Activated T-helper 1 cell treated with anti-CD3 and anti-CD28 coated beads, Interleukin-2, amount 50 U/mL, for 16 hours (primary cell): Measurements from ENCODE around the gene TAS2R41.
"Not testable (repeated sequence)": the region's sequence is repeated elsewhere in the genome, so short reads cannot be mapped to it uniquely, and the experiment has no call there.

Experiments
- DNase-seq, 2 donors: peaks; one replicate each; pipeline ENCODE4 v3.0.0-alpha.2; 2020; ENCODE audit warnings: low read depth in 1 of 2, low spot score in 1 of 2

The TAS2R41 gene

GRCh38 chr7:143455942-143456341 lies 21.7 kb upstream of the TAS2R41 start:
- no peak for DNase-seq

GRCh38 chr7:143456992-143457793 lies 20.5 kb upstream of the TAS2R41 start:
- no peak for DNase-seq

DNA sequence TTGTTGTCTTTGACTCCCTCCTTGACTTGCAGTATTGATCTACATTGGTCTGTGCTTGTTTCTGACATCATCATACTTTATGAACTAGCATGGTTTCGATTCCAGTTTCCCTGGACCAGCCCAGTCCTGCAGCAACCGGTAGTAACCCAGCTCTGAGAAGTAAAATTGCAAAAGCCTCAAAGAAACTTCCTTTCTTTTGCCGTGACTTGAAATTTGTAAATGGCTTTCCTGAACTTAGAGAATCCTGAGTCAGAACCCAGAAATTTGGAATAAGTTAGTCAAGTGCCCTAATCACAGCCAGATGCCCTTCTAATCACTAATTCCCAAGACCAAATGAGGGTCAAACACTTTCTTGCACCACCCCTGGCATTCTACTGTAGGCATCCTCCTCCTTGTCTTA lies 19.4 kb upstream of the TAS2R41 start:
- no peak for DNase-seq

- no peak for DNase-seq
Observed at GRCh38 chr7:143458681-143459080, 19.0 kb upstream of the TAS2R41 start.

- DNase-seq: no peak
Observed at GRCh38 chr7:143459359-143459758, 18.3 kb upstream of the TAS2R41 start.

DNA sequence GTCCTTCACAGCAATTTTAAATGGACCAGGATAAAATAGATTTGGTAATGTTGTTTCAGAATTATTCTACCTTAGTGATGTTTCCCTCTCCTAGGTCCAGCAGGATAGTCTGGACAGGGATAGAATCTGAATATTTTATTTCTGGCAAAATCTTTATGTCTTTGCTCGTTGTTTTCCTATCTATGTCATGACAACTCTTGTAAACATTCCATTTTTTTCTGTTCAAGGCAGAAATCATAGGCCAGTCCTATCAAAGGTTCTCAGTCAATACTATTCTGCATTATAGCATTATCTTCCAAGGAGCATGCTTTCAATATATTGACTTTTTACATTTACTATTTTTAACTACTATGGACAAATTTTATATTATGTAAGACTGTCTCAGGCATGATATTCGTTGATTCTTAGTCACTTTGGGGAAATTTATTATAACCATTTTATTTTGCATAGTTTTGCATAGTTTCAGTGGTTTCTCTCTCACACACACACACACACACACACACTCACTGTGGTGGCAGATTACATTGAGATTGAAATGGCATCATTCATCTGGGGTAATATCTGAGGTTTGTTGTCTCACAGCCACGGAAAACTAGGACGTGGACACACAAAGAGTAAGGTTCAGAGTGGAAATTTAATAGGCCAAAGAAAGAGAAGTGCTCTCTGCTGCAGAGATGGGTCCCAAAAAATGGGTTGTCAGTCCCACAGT lies 17.2 kb upstream of the TAS2R41 start:
- DNase-seq: no peak

DNA sequence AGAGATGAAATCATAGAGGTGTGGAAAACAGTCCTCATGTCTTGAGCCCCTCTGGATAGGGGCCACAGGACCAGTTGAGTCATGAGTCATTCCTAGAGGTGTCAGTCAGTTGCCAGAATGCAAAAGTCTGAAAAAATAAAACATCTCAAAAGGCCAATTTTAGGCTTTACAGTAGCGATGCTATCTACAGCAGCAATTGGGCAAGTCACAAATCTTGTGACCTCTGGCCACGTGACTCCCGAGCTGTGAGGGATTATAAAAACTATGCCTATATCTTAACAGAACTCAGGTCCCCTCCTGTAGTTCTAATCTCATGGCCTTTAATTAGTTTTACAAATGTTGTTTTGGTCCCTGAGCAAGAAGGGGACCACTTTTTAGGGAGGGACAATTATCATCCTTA lies 15.6 kb upstream of the TAS2R41 start:
- DNase-seq: no peak

DNA sequence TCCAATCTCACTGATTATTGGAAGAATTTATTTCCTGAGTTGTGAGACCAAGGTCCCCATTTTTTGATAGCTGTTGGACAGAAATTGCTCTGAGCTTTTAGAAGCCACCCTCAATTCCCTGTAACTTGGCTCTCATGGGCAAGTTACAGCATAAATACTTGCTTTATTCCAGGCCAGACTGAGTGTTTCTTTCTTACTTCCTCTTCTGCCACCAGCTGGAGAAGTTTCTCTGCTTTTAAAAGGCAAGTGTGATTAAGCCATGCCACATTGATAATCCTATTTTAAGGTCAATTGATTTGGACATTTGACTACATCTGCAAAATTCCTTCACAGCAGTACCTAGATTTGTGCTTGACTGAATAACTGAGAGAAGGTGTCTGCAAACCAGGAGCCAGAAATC lies 14.1 kb upstream of the TAS2R41 start:
- no peak for DNase-seq

DNA sequence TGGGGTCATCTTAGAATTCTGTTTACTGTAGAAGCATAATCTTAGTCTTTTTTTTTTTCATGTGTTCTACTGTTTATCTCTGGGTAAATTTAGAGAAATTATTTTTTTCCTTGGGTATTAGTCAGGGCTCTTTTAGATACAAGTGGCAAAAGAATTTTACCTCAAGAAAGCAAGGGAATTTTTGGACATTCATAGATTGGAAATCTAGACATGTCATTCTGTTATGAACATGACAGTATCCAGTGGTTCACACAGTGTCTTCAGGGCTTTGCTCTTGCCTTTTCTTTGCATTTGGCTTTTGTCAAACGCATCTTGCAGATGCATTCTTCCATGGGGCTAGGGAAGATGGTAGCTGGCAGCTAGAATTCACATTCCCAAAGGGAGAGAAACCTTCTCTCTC lies 13.7 kb upstream of the TAS2R41 start:
- DNase-seq: no peak

DNA sequence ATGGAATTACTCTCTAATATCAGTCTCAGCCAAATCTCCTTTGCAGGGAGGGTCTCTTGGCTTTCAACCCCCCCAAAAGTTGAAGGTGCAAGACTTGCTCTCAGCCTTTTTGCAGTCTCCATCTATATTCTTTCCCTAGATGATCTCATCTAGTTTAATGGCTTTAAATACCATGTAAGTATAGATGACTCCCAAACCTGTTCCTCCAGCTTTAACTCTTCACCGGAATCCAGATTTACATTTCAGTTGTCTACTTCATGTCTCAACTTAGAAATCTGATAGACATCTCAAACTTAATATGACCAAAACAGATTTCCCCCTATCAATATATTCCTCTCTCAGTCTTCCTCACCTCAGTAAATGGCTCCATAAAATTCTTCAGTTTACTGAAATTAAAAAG lies 9.9 kb upstream of the TAS2R41 start:
- no peak for DNase-seq

DNA sequence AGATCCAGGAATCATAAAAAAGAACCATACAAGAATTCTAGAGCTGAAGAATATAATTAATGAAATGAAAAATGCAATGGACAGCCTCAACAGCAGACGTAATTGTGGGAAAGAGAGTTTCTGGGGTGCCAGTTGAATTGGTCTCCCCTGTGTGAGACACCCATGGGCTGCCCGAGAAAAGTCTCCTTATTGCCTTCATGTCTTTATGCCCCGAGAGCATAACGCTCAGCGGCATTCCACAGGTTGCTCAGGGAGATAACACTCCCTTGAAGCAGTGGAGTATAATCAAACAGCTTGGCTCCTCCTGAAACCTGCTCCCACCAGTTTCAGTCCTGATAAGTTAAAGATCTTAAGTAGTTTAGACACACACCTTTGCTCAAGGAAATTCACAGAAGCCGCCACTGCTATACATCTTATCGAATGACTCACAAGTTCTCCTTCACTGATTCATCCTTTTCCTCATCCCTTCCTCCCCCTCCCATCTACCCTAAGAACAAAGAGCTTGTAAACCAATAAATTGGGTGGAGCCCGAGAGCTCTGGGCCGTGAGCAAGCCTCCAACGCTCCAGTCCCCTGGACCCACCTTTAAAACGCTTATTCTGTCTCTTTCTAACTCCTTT lies 5.5 kb upstream of the TAS2R41 start:
- not testable (repeated sequence) for DNase-seq

DNA sequence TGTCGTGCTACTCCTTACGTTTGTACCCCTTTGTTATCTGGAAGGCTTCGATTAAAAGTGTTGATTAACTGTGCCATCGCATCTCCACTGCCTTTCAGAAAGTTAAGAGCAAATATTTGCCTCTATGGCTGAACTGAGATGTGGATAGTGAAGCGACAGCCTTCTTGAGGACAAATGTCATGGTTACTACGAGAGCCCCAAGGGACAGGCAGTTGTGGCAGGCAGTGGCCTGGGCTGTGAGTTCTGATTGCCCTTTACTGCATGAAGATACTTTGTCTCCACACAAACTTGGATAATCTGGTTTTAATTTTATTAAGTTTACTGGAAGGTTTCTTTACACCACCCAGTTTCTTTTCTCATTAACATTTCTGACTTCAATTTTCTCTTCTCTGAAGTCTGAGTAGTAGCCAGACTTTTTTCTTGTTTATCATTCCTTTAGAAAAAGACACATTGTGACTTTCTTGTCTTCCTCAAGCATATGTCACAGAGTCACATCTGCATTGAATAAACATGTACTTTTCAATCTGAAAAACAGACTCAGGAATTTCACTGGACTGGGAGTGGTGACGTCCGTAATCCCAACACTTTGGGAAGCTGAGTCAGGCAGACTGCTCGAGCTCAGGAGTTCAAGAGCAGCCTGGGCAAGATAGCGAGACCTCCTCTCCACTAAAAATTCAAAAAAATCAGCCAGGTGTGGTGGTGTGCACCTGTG lies 1.5 kb downstream of the TAS2R41 start:
- DNase-seq: no peak

DNA sequence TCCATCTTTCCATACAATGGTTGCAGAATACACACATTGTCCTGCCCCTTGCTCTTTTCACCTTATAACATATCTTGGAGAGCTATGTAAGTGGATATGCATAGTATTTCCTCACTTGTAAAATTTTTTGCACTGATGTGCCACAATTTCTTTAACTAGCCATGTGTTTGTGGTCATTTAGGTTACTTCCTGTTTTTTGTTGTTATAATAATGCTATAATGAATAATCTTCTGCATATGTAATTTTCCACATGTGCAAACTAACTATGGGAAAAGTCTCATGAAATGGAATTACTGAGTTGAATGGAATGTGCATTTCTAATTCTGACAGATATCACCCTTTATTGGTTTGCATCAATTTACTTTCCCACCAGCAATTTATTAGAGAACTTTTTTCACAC lies 2.8 kb downstream of the TAS2R41 start:
- no peak for DNase-seq

GRCh38 chr7:143484119-143484518 lies 6.4 kb downstream of the TAS2R41 start:
- DNase-seq: no peak

GRCh38 chr7:143485094-143485493 lies 7.4 kb downstream of the TAS2R41 start:
- no peak for DNase-seq

- no peak for DNase-seq
Observed at GRCh38 chr7:143485500-143485899, 7.8 kb downstream of the TAS2R41 start.

DNA sequence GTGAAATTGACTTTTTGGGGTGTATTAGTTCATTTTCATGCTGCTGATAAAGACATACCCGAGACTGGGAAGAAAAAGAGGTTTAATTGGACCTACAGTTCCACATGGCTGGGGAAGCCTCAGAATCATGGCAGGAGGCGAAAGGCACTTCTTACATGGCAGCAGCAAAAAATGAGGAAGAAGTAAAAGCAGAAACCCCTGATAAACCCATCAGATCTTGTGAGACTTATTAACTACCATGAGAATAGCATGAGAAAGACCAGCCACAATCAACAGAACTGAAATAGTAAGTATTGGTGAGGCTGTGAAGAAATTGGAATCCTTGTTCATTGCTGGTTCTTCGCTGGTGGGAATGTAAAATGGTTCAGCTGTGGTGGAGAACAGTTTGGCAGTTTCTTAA lies 8.6 kb downstream of the TAS2R41 start:
- DNase-seq: not testable (repeated sequence)

DNA sequence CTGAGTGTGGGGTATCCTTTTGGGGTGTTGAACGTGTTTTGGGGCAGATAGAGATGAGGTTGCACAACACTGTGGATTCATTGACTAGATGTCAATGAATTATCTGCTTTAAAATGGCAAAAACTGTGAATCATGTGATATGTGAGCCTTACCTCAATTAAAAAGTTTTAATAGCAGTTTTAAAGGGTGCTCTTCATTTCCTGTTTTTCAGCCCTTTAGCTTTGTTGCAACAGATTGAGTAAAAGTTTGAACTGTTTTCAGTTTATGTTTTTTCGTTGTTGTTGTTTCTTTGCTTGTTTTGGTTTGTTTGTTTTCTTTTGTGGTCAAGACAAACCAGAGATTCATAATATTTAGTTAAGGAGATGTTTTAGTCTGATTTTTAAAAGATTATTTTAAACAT lies 9.4 kb downstream of the TAS2R41 start:
- no peak for DNase-seq

DNA sequence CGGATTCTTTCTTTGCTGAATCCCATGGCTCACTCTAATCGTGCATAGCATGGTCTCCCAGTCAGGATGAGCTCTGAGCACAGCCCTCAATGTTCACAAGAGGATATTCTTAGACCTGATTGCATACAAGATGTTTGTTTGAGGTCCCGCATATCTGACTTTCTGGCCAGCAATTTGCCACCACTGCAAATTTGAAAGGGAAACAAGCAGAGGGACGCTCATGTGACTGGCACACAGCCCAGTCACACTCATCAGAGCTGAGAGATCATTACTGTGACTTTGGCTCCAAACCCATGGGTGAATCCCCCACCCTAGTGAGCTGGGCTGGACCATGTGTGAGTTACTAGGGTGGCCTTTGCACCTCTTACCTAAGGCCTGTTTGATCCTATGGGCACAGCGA lies 9.9 kb downstream of the TAS2R41 start:
- DNase-seq: no peak

GRCh38 chr7:143490717-143491306 lies 13.1 kb downstream of the TAS2R41 start:
- DNase-seq: no peak

GRCh38 chr7:143492043-143492471 lies 14.4 kb downstream of the TAS2R41 start:
- DNase-seq: no peak
